Mammary epithelial cell (primary cell): ENCODE results near the gene CORO1C.

Experiments used
- CTCF ChIP-seq, 2 donors: IDR thresholded peaks in 1 of 2; conservative IDR thresholded peaks in 1 of 2; 2 replicates each; pipeline ENCODE4 v1.5.1; 2011 to 2012; ENCODE audit warnings: inconsistent platforms in 2 of 2, low read length in 2 of 2, mild to moderate bottlenecking in 2 of 2, control low read depth in 1 of 2, low read depth in 1 of 2; ENCODE audit not compliant: insufficient read depth in 1 of 2; ENCODE audit errors: extremely low read depth in 1 of 2
- EZH2 ChIP-seq: IDR thresholded peaks from 2 replicates; pipeline ENCODE4 v1.6.1; 2012; ENCODE audit warnings: low read length, inconsistent platforms, borderline replicate concordance

GRCh38 chr12:108649126-108649525 is 82.2 kb downstream of the CORO1C start:
- TF ChIP-seq CTCF (conservative IDR thresholded peaks at IDR 0.05 in 1 of 2, IDR thresholded peaks at IDR 0.05 in 1 of 2; ENCODE audit: extremely low read depth in 1 of 2, insufficient read depth in 1 of 2, low read depth in 1 of 2, low read length in 2 of 2) (no peak), EZH2 (no peak)
